PC-9 (cell line): ENCODE results near the gene GALNT13. TPM values are rescaled to one million over a fixed set of nuclear protein-coding genes. Genes with fewer than 3 reads are reported as not detected.

Experiments used
- BruUV-seq: library from RNA; stranded (reverse); fragments of 400-500 nt; replicated peaks from 2 replicates; lab custom pipeline; 2021; lab: Mats Ljungman, UMichigan
- CTCF ChIA-PET: fragments of 300-600 bp; sonication (Branson Sonifier 250); formaldehyde crosslinking; loops from one replicate; lab custom pipeline; 2022; ENCODE audit warnings: antibody characterized with exemption; lab: Charles Lee
- POLR2A ChIA-PET: fragments of 300-600 bp; sonication (Branson Sonifier 250); formaldehyde crosslinking; loops from one replicate; lab custom pipeline; 2022; ENCODE audit warnings: antibody characterized with exemption; ENCODE audit not compliant: unreplicated experiment; lab: Charles Lee
- DNase-seq, 2 experiments: peaks; one replicate each; pipeline versions ENCODE4 v3.0.0 to v3.0.0-alpha.2; 2015 to 2022; ENCODE audit warnings: mixed read lengths in 1 of 2
- H2AFZ ChIP-seq: fragments of 200-600 bp; sonication (generic); 2 replicates; pipeline ENCODE4 v1.8.1; 2017; ENCODE audit warnings: antibody characterized with exemption
- H3F3A ChIP-seq: fragments of 200-600 bp; sonication (generic); 2 replicates; pipeline ENCODE4 v1.8.1; 2017; ENCODE audit warnings: antibody characterized with exemption, mild to moderate bottlenecking, low read depth; ENCODE audit not compliant: insufficient read depth
- H3K27ac ChIP-seq: fragments of 200-600 bp; sonication (generic); 2 replicates; pipeline ENCODE4 v1.6.1; 2016; ENCODE audit warnings: mixed run types
- H3K27me3 ChIP-seq: fragments of 200-600 bp; sonication (generic); 2 replicates; pipeline ENCODE4 v1.6.1; 2016; ENCODE audit warnings: low read depth, mixed run types; ENCODE audit not compliant: insufficient read depth
- H3K36me3 ChIP-seq: fragments of 200-600 bp; sonication (generic); 2 replicates; pipeline ENCODE4 v1.6.1; 2016; ENCODE audit warnings: low read depth, mixed run types
- H3K4me1 ChIP-seq: fragments of 200-600 bp; sonication (generic); replicated peaks from 2 replicates; pipeline ENCODE4 v1.6.1; 2016; ENCODE audit warnings: mixed run types; ENCODE audit not compliant: insufficient read depth
- H3K4me2 ChIP-seq: fragments of 200-600 bp; sonication (generic); 2 replicates; pipeline ENCODE4 v1.6.1; 2017; ENCODE audit warnings: mixed run types
- H3K4me3 ChIP-seq: fragments of 200-600 bp; sonication (generic); 2 replicates; pipeline ENCODE4 v1.6.1; 2016; ENCODE audit warnings: mixed run types
- H3K79me2 ChIP-seq: fragments of 200-600 bp; sonication (generic); 2 replicates; pipeline ENCODE4 v1.6.1; 2017; ENCODE audit warnings: low read depth, mixed run types
- H3K9me2 ChIP-seq: fragments of 200-600 bp; sonication (generic); 2 replicates; pipeline ENCODE4 v1.8.1; 2017; ENCODE audit warnings: mild to moderate bottlenecking; ENCODE audit not compliant: insufficient read depth
- H3K9me3 ChIP-seq: fragments of 200-600 bp; sonication (generic); 2 replicates; pipeline ENCODE4 v1.8.1; 2016; ENCODE audit warnings: low read depth; ENCODE audit not compliant: insufficient read depth
- H4K20me1 ChIP-seq: fragments of 200-600 bp; sonication (generic); 2 replicates; pipeline ENCODE4 v1.8.1; 2017; ENCODE audit not compliant: insufficient read depth
- CTCF ChIP-seq: fragments of 200-600 bp; sonication (generic); conservative IDR thresholded peaks from 2 replicates; pipeline ENCODE4 v1.6.1; 2017; ENCODE audit warnings: mixed run types, antibody characterized with exemption, mild to moderate bottlenecking, moderate library complexity
- EZH2 ChIP-seq: fragments of 200-600 bp; sonication (generic); IDR thresholded peaks from 2 replicates; pipeline ENCODE4 v1.8.0; 2017; ENCODE audit warnings: antibody characterized with exemption, low read depth
- intact Hi-C: fragments of 100-400 bp; cut with micrococcal nuclease; formaldehyde crosslinking; loops from one replicate; pipeline ENCODE4 v1.10.0; 2022; ENCODE audit not compliant: unreplicated experiment
- total RNA-seq: library from RNA; stranded (reverse); gene quantifications from 2 replicates; pipeline ENCODE4 v1.2.3, GENCODE V29; 2021

Gene GALNT13
- total RNA-seq, 1 experiment from 2014 or later = 3.6 TPM

GRCh38 chr2:154198866-154199265, 327.1 kb downstream of the GALNT13 start:
- BruUV-seq = no TSS peak
- H2AFZ ChIP-seq = no peak overlapping the region
- no peaks in the 10 kb centered on the region for H3K79me2 ChIP-seq
- no peak overlapping the region for H3K4me2 ChIP-seq
- no peak overlapping the region for H3K4me3 ChIP-seq
- no peaks in the 10 kb centered on the region for H3K9me2 ChIP-seq
- H3K27ac ChIP-seq = no peak overlapping the region
- no peaks in the 10 kb centered on the region for H3F3A ChIP-seq
- no peak for DNase-seq
- H3K36me3 ChIP-seq = no peaks in the 10 kb centered on the region
- intact Hi-C loops = no loop called here
- POLR2A ChIA-PET = no interaction called here
- H3K4me1 ChIP-seq = no peaks in the 10 kb centered on the region
- no peaks in the 10 kb centered on the region for H3K27me3 ChIP-seq
- TF ChIP-seq EZH2 (no peak), CTCF (no peak)
- no peaks in the 10 kb centered on the region for H4K20me1 ChIP-seq
- no peaks in the 10 kb centered on the region for H3K9me3 ChIP-seq
- CTCF ChIA-PET = no interaction called here

- Histone ChIP-seq H3F3A (no peaks in the 10 kb centered on the region), H2AFZ (no peak overlapping the region), H3K27ac (no peak overlapping the region), H3K79me2 (no peaks in the 10 kb centered on the region), H3K27me3 (no peaks in the 10 kb centered on the region), H4K20me1 (no peaks in the 10 kb centered on the region), H3K4me1 (no peaks in the 10 kb centered on the region), H3K4me2 (no peak overlapping the region), H3K9me2 (no peaks in the 10 kb centered on the region), H3K9me3 (no peaks in the 10 kb centered on the region), H3K4me3 (no peak overlapping the region), H3K36me3 (no peaks in the 10 kb centered on the region)
- CTCF ChIA-PET = no interaction called here
- intact Hi-C loops = no loop called here
- POLR2A ChIA-PET = no interaction called here
- TF ChIP-seq EZH2 (no peak), CTCF (no peak)
- no peak for DNase-seq
- BruUV-seq = no TSS peak
These were observed 331.5 kb downstream of the GALNT13 start for GRCh38 chr2:154203206-154203605.

- Histone ChIP-seq H3K4me3 (no peak overlapping the region), H2AFZ (no peak overlapping the region), H3K9me2 (no peaks in the 10 kb centered on the region), H3K27me3 (no peaks in the 10 kb centered on the region), H3K9me3 (no peaks in the 10 kb centered on the region), H3K4me1 (no peaks in the 10 kb centered on the region), H3K4me2 (no peak overlapping the region), H3K79me2 (no peaks in the 10 kb centered on the region), H4K20me1 (no peaks in the 10 kb centered on the region), H3K36me3 (no peaks in the 10 kb centered on the region), H3K27ac (no peak overlapping the region), H3F3A (no peaks in the 10 kb centered on the region)
- ChIA-PET POLR2A (no interaction called here), CTCF (no interaction called here)
- BruUV-seq = no TSS peak
- no peak for TF ChIP-seq CTCF
- no peak for TF ChIP-seq EZH2
- no peak for DNase-seq
- intact Hi-C loops = no loop called here
These were observed 332.2 kb downstream of the GALNT13 start for GRCh38 chr2:154203902-154204301.
